PC-9 (cell line): ENCODE data around the gene EMSY.

Source experiments
- CTCF ChIP-seq: fragments of 200-600 bp; sonication (generic); conservative IDR thresholded peaks from 2 replicates; pipeline ENCODE4 v1.6.1; 2017; ENCODE audit warnings: mixed run types, antibody characterized with exemption, mild to moderate bottlenecking, moderate library complexity
- EZH2 ChIP-seq: fragments of 200-600 bp; sonication (generic); IDR thresholded peaks from 2 replicates; pipeline ENCODE4 v1.8.0; 2017; ENCODE audit warnings: antibody characterized with exemption, low read depth

GRCh38 chr11:76554767-76555166 is 109.9 kb downstream of the EMSY start:
- TF ChIP-seq EZH2 (no peak), CTCF (no peak)
